Astrocyte of the cerebellum (primary cell): ENCODE results near the gene ELN.
A peak's percentile ranks its signal among the peaks of the same experiment; 100 is the strongest.

ENCODE experiments used
- DNase-seq: peaks from one replicate; pipeline ENCODE4 v3.0.0-alpha.2; 2011; ENCODE audit warnings: low read depth
- H3K4me3 ChIP-seq: 2 replicates; pipeline ENCODE4 v1.5.1; 2011; ENCODE audit warnings: mild to moderate bottlenecking, low read depth, low read length, moderate library complexity
- in situ Hi-C: cut with HindIII; loops from 2 replicates; pipeline ENCODE4 v1.10.0; 2017; ENCODE audit warnings: low sequenced_read_pairs
- TF ChIP-seq, protein P1 (sequence below): IDR thresholded peaks from 2 replicates; pipeline ENCODE4 v1.5.1; 2012; ENCODE audit warnings: low read length, low read depth, moderate library complexity, mild to moderate bottlenecking; ENCODE audit errors: missing control alignments

Gene ELN

DNA sequence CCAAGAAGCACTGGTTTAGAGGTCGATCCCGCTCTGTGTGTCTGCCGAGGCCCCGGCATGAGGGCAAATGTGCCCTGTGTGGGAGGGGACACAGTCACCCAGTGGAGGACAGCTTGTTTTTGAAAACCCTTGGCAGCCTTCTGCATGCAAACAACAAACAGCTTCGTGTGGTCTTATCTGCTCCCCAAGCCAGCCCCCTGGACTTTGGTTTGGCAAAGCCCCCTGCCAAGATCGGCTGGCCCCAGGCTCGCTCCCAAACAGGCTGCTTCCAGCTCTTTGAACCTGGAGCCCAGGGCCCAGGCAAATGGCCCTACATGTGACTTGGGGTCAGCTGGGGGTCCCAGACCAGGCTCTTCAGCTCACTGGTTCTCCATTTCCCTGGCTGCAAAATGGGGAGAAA lies 2.9 kb downstream of the ELN start:
- in situ Hi-C loops, result no loop called here
- no peak overlapping the region for H3K4me3 ChIP-seq
- TF ChIP-seq, protein P1, sequence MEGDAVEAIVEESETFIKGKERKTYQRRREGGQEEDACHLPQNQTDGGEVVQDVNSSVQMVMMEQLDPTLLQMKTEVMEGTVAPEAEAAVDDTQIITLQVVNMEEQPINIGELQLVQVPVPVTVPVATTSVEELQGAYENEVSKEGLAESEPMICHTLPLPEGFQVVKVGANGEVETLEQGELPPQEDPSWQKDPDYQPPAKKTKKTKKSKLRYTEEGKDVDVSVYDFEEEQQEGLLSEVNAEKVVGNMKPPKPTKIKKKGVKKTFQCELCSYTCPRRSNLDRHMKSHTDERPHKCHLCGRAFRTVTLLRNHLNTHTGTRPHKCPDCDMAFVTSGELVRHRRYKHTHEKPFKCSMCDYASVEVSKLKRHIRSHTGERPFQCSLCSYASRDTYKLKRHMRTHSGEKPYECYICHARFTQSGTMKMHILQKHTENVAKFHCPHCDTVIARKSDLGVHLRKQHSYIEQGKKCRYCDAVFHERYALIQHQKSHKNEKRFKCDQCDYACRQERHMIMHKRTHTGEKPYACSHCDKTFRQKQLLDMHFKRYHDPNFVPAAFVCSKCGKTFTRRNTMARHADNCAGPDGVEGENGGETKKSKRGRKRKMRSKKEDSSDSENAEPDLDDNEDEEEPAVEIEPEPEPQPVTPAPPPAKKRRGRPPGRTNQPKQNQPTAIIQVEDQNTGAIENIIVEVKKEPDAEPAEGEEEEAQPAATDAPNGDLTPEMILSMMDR, result no peak
- no peak for DNase-seq

DNA sequence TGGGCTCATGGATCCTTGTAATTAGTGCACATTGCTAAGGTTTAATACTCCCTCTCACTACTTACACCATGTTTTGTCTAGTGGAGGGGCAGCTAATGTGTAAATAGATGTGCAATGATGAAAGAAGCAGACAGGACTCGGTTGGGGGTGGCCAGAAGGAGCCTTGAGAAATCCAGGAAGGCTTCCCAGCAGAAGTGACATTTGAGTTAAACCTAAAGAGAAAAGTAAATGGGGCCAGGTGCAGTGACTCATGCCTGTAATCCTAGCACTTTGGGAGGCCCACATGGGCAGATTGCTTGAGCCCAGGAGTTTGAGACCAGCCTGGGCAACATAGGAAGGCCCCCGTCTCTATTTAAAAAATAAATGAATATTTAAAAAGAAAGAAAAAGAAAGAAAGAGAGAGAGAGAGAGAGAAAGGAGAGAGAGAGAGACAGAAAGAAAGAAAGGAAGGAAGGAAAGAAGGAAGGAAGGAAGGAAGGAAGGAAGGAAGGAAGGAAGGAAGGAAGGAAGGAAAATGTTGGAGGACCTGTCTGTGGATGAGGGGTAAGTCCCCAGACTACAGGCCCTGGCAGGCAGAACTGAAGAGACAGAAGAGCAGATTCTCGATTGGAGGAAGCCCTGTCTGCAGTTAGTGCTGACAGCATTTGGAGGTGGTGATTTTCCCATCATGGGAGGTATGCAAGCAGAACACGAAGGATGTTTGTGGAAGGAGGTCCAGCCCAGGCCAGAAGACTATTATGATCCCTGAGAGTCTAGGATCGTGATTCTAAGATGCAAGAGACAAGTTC lies 3.6 kb downstream of the ELN start:
- no peak for DNase-seq
- H3K4me3 ChIP-seq, result no peak overlapping the region
- TF ChIP-seq, protein P1, result no peak
- in situ Hi-C loops, result no loop called here

DNA sequence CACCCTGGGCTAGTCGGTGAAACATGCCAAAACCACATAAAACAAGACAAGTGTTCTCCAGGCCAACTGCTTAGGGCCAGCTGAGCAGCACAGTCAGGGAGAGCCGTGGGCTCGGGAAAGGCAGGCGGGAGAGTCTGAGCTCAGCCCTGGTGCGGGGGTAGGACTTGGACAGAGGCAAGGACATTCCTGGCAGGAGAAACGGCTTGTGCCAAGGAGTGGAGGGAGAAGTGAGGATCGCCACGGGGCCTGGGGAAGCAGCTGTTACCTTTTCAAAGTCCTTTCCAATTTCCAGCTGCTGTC lies 4.2 kb downstream of the ELN start:
- in situ Hi-C loops, result no loop called here
- H3K4me3 ChIP-seq, result no peak overlapping the region
- peak; percentile 83 for DNase-seq

DNA sequence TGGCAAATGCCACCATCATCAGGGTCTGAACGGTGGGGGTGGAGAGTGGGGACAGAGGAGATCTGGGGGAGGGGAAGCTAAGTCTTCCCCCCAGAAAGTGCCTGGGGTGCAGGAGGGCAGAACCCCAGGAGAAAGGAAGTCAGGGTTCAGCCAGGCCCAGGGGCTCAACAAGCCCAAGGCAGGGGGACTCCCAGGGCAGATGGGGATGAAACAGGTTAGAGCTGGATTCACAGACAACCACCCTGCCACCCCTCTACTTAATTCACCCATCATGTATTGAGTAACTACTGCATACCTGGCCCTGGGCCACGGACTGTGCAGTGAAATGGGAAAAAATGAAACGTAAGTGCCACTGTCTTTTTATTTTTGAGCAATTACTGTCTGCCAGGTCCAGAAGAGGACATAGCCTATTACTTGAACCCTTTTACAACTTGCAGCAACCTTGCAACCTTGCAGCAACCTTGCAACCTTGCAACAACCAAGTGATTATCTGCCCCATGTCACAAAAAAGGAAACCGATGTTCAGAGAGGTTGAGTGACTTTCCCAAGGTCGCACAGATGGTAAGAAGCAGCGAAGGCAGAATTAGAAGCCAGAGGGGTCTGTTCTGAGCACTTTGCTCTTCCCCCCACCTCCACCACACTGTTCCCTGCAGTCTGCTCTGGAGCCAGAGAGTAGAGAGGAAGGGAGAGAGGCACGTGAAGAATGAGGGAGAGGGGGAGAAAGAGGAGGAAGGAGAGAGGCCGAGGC lies 4.8 kb downstream of the ELN start:
- TF ChIP-seq, protein P1, result no peak
- H3K4me3 ChIP-seq, result no peak overlapping the region
- in situ Hi-C loops, result no loop called here
- DNase-seq, result no peak

More for the DNA sequence above, 4.2 kb downstream of the ELN start:
- TF ChIP-seq, protein P1, result no peak

DNA sequence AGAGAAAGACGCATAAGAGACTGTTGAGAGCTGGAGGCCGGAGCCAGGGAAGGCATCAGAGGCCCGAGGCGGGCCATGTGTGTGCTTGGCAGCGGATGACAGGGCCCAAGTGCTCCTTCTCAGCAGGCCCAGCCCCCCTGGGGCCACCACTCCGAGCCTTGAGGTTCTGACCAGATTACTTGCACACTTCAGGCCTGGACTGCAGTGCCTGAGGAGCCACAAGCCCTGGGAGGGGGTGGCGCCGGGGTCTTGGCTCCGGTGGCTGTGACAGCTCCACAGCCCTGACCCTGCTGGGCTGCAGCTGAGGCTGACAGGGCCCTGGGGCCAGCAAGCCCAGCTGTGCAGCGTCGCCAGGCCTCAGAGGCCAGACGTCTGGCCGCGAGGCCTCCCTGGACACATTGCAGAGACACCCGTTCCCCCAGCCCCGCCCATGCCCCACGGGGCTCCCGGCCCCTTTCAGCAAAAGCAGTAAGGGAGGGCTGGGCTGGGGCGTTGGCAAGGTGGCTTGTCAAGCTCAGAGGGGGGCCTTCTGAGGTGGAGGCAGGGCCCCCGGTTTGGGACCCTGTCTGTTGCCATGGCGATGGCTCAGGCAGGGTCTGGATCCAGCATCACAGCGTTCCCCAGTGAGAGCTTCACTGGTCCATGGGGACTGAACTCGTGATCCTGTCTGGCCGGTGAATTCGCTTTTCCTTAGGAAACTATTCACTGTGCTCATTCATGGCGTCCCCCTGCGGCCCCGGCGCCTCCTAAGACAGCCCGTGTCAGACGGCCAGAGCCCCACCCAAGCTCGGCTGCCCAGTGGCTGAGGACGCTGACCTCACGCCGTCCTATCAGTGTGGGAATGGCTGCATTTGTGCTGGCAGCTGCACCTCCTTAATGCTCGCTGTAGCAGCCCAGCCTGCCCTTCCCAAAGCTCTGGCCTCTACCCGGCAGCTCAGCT lies 5.7 kb downstream of the ELN start:
- in situ Hi-C loops, result no loop called here
- H3K4me3 ChIP-seq, result no peak overlapping the region
- no peak for DNase-seq
- TF ChIP-seq, protein P1, result no peak

DNA sequence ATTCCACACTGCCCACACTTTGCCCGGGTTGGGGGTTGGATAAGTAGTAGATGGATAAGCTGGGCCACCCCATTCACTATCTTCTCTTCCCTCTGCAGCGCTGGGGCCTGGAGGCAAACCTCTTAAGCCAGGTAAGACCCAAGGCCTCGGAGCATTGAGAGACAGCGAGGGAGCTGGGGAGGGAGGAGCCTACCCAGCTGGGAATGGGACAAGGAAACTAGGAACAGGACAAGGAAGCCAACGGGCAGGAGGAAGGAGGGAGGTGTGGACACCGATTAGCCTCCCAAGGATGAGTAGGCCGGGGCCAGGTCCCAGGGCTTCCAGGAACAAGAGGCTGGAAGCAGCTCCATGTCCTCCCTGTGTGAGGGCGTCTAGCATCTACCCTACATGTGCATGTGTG lies 9.6 kb downstream of the ELN start:
- in situ Hi-C loops, result no loop called here
- TF ChIP-seq, protein P1, result no peak
- no peak overlapping the region for H3K4me3 ChIP-seq
- no peak for DNase-seq
